ENCODE data around the gene GNAT3.

GNAT3 gene

GRCh38 chr7:80464211-80464610, 47.7 kb downstream of the GNAT3 start:
- TF ChIP-seq, protein P1, sequence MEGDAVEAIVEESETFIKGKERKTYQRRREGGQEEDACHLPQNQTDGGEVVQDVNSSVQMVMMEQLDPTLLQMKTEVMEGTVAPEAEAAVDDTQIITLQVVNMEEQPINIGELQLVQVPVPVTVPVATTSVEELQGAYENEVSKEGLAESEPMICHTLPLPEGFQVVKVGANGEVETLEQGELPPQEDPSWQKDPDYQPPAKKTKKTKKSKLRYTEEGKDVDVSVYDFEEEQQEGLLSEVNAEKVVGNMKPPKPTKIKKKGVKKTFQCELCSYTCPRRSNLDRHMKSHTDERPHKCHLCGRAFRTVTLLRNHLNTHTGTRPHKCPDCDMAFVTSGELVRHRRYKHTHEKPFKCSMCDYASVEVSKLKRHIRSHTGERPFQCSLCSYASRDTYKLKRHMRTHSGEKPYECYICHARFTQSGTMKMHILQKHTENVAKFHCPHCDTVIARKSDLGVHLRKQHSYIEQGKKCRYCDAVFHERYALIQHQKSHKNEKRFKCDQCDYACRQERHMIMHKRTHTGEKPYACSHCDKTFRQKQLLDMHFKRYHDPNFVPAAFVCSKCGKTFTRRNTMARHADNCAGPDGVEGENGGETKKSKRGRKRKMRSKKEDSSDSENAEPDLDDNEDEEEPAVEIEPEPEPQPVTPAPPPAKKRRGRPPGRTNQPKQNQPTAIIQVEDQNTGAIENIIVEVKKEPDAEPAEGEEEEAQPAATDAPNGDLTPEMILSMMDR (conservative IDR thresholded peaks at IDR 0.05): no peak
- H3K27ac ChIP-seq: no peak overlapping the region

- no peak overlapping the region for H3K27ac ChIP-seq
- TF ChIP-seq, protein P1 (conservative IDR thresholded peaks at IDR 0.05): no peak
Measured at GRCh38 chr7:80463272-80463920, 48.5 kb downstream of the GNAT3 start.

DNA sequence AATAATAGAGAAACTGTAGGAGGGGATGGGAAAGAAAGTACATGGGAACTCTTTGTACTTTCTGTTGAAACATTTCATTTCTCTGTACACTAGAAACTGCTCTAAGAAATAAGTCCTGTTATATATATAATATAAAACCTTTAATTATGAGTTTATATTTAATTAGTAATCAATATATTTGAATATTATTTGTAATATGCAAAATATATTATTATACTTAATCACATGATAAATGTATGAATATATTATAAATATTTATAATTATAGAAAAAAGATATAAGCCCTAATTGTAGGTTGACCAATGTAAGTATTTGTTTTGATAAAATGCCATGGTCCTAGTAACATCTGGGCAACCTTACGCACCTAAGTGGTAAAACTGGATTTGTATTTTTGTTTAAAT, 51.0 kb downstream of the GNAT3 start:
- TF ChIP-seq, protein P1 (conservative IDR thresholded peaks at IDR 0.05): no peak
- H3K27ac ChIP-seq: no peak overlapping the region

GRCh38 chr7:80459776-80460510, 51.9 kb downstream of the GNAT3 start:
- H3K27ac ChIP-seq: no peak overlapping the region
- TF ChIP-seq, protein P1 (conservative IDR thresholded peaks at IDR 0.05): no peak

GRCh38 chr7:80458822-80459725, 52.8 kb downstream of the GNAT3 start:
- H3K27ac ChIP-seq: no peak overlapping the region
- TF ChIP-seq, protein P1 (conservative IDR thresholded peaks at IDR 0.05): no peak

GRCh38 chr7:80453699-80454340, 58.0 kb downstream of the GNAT3 start:
- H3K27ac ChIP-seq: no peak overlapping the region
- TF ChIP-seq, protein P1 (conservative IDR thresholded peaks at IDR 0.05): peak; percentile 80
